Ovary (tissue), 9 donors: Measurements from ENCODE around the gene MROH7. TPM values are rescaled to one million over a fixed set of nuclear protein-coding genes. Genes with fewer than 3 reads are reported as not detected.

Experiments
- DNase-seq, 5 donors: peaks; one replicate each; pipeline ENCODE4 v3.0.0-alpha.2; 2019 to 2020
- H3K27ac ChIP-seq, 2 donors: fragments of 200-600 bp; one replicate each; pipeline versions ENCODE4 v1.5.1 to v1.8.0; 2019 to 2022
- H3K27me3 ChIP-seq: fragments of 200-600 bp; one replicate; pipeline ENCODE4 v1.8.0; 2022
- H3K36me3 ChIP-seq: fragments of 200-600 bp; sonication (generic); one replicate; pipeline ENCODE4 v1.5.1; 2019
- H3K4me1 ChIP-seq: one replicate; pipeline ENCODE4 v1.8.1; 2013; ENCODE audit warnings: mild to moderate bottlenecking, moderate library complexity; ENCODE audit not compliant: insufficient read depth
- H3K4me3 ChIP-seq: fragments of 200-600 bp; sonication (generic); one replicate; pipeline ENCODE4 v1.5.1; 2017
- H3K9me3 ChIP-seq, 2 donors: fragments of 200-600 bp in 1 of 2; sonication (generic) in 1 of 2; one replicate each; pipeline versions ENCODE4 v1.5.1 to v1.8.1; 2013 to 2019; ENCODE audit warnings: mild to moderate bottlenecking in 1 of 2, moderate library complexity in 1 of 2
- EP300 ChIP-seq: sonication (generic); formaldehyde crosslinking; IDR thresholded peaks from one replicate; pipeline ENCODE4 v1.6.1; 2017; ENCODE audit warnings: antibody characterized with exemption
- POLR2A ChIP-seq: fragments of 450-650 bp; IDR thresholded peaks from one replicate; pipeline ENCODE4 v1.6.1; 2017; ENCODE audit warnings: antibody characterized with exemption, mild to moderate bottlenecking, moderate library complexity
- WGBS, 3 donors: extraction: QIAGEN DNeasy Blood & Tissue Kit in 1 of 3; methylation state at CpG; one replicate each; pipeline versions ENCODE4 v1.1.5 to v1.1.7; 2013 to 2017; 5-methylcytosine and 5-hydroxymethylcytosine counted together
- intact Hi-C, 4 donors: fragments of 100-400 bp; cut with DNase I; formaldehyde crosslinking; loops; one replicate each; pipeline versions ENCODE4 v1.11.0 to v1.15.1; 2022 to 2023
- polyA plus RNA-seq, 2 donors: library from polyadenylated mRNA; stranded (reverse); fragments of 200-250 nt in 1 of 2; fragments of 350-450 nt in 1 of 2; fragmentation: Illumina TruSeq in 1 of 2; extraction: RNeasy Lipid Tissue Mini Kit (QIAGEN cat#74804) in 1 of 2; gene quantifications; one replicate each; pipeline ENCODE4 v1.2.3, GENCODE V29; 2013 to 2014
- total RNA-seq, 7 donors: library from RNA; depleted of rRNA in 2 of 7; stranded (reverse); fragments of >200 nt in 2 of 7; fragmentation: NEBNext Ultra II Directional in 3 of 7; extraction: Animal tissue kit (Norgen Biotek cat#: 25700) in 3 of 7; gene quantifications; one replicate each; pipeline versions ENCODE4 v1.1.0 to v1.2.4, GENCODE V29; 2016 to 2023
- TF ChIP-seq, protein P1 (sequence below), 3 donors: fragments of 450-650 bp in 2 of 3; fragments of 200-600 bp in 1 of 3; IDR thresholded peaks; one replicate each; pipeline versions ENCODE4 v1.5.1 to v1.8.0; 2016 to 2022; ENCODE audit warnings: antibody characterized with exemption in 3 of 3, mild to moderate bottlenecking in 1 of 3
- donor health status: DM: no; HTN: no; CAD: no; lungs with moderate emphysema.
- donor health status: DM: no; HTN: no; CAD: no.
- donor health status: Bipolar disorder and iron deficiency.
- donor health status: DM: yes; HTN: yes; CAD: no.
- donor health status: DM: no; HTN: no; CAD: no.
- donor health status: DM: yes; HTN: yes; CAD: no.

The MROH7 gene
- total and polyA plus RNA-seq, 9 donors: 3.1 to 20.9 (median 9.3) TPM

DNA sequence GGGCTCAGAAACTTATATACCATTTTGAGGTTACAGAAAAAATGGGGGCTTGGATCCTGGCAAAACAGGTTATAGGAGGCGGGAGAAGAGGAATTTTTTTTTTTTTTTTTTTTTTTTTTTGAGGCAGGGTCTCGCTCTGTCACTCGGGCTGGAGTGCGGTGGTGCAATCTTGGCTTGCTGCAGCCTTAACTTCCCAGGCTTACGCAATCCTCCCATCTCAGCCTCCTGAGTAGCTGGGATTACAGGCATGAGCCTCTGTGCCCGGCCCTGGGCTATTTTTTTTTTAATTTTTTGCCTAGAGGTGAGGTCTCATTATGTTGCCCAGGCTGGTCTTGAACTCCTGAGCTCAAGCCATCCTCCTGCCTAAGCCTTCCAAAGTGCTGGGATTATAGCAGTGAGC, 24.7 kb downstream of the MROH7 start:
- Histone ChIP-seq H3K36me3 (no peaks in the 10 kb centered on the region), H3K9me3 (no peaks in the 10 kb centered on the region), H3K4me1 (no peaks in the 10 kb centered on the region), H3K27me3 (no peaks in the 10 kb centered on the region), H3K4me3 (no peak overlapping the region), H3K27ac (no peak overlapping the region)
- no peak for DNase-seq
- WGBS, 3 donors: 88 to 96% (median 94%) methylated on average over 6 of the region's 6 CpGs
- intact Hi-C loops: no loop called here
- no peak for TF ChIP-seq EP300
- TF ChIP-seq, protein P1, sequence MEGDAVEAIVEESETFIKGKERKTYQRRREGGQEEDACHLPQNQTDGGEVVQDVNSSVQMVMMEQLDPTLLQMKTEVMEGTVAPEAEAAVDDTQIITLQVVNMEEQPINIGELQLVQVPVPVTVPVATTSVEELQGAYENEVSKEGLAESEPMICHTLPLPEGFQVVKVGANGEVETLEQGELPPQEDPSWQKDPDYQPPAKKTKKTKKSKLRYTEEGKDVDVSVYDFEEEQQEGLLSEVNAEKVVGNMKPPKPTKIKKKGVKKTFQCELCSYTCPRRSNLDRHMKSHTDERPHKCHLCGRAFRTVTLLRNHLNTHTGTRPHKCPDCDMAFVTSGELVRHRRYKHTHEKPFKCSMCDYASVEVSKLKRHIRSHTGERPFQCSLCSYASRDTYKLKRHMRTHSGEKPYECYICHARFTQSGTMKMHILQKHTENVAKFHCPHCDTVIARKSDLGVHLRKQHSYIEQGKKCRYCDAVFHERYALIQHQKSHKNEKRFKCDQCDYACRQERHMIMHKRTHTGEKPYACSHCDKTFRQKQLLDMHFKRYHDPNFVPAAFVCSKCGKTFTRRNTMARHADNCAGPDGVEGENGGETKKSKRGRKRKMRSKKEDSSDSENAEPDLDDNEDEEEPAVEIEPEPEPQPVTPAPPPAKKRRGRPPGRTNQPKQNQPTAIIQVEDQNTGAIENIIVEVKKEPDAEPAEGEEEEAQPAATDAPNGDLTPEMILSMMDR (IDR thresholded peaks at IDR 0.05): no peak
- no peak for TF ChIP-seq POLR2A

DNA sequence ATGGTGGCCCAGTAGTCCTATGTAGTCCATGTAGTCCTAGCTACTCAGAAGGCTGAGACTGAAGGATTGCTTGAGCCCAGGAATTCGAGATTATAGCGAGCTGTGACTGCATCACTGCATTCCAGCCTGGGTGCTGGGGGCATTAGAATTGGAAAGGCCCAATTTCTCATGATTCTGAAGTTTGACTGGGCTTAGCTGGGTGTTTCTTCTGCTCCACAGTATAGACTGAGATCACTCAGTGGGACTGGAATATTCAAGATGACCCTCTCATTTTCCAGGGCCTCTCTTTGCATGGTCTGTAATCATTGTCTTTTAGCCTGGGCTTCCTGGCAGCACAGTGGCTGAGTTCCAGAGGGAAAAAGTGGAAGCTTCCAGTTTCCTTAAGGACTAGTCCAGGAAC, 26.2 kb downstream of the MROH7 start:
- Histone ChIP-seq H3K27ac (no peak overlapping the region), H3K9me3 (no peaks in the 10 kb centered on the region), H3K4me1 (no peaks in the 10 kb centered on the region), H3K4me3 (no peak overlapping the region), H3K36me3 (no peaks in the 10 kb centered on the region), H3K27me3 (no peaks in the 10 kb centered on the region)
- TF ChIP-seq, protein P1 (IDR thresholded peaks at IDR 0.05): no peak
- TF ChIP-seq EP300: no peak
- TF ChIP-seq POLR2A: no peak
- no peak for DNase-seq
- intact Hi-C loops: no loop called here
- 85 to 90% (median 87%) methylated on average over 2 of the region's 2 CpGs for WGBS, 3 donors

DNA sequence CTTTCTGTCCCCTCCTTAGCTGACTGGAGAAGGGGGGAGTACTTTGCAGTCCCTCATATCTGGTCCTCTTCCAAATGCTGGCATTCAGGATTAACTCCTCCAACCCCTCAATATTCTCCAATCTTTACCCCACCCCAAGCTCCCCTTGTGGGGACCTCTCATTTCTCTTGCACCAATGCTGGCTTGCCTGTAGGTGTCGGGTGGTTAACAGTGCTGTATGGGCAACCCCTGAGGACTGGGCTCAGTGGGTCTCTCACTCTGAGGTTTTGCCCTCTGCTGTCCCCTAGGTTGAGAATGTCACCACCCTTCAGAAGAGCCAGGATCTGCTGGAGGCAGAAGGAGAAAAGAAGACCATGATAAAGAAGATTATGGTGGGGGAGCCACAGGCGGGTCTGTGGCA, 27.0 kb downstream of the MROH7 start:
- intact Hi-C loops: no loop called here
- 81 to 91% (median 85%) methylated on average over 2 of the region's 2 CpGs for WGBS, 3 donors
- no peaks in the 10 kb centered on the region for H3K36me3 ChIP-seq

DNA sequence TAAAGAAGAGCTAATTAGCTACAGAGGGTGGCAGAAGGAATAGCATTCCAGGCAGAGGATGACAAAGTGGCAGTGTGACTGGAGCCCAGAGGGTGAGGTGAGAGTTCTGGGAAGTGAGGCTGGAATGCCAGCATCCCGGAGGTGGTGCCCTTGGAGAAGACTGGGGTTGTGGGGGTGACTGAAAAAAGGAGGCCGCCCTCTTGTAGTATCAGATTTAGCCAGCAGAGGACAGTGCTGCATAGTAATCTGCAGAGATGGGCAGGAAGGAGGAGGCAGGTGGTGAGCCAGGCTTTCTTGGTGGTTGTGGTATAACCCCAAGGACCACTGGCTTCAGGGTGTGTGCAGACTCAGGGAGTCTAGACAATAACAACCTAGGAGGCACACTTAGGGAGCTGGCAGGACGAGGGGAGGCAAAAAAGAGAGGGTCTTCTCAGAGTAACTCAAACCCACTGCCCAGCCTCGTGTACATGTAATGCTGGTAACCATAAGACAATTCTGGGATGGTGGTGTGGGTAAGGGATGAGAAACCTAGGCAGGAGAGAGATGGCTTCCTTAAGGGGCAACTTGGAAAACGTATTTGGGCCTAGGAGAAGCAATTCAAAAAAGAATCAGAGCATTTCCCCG, 30.5 kb downstream of the MROH7 start:
- H3K27me3 ChIP-seq: no peaks in the 10 kb centered on the region
- intact Hi-C loops: no loop called here
- no peaks in the 10 kb centered on the region for H3K36me3 ChIP-seq
- no peak overlapping the region for H3K27ac ChIP-seq
- H3K4me1 ChIP-seq: no peaks in the 10 kb centered on the region
- no peak for DNase-seq
- H3K4me3 ChIP-seq: no peak overlapping the region
- 65 to 71% (median 70%) methylated on average over 6 of the region's 6 CpGs for WGBS, 3 donors
- H3K9me3 ChIP-seq: no peaks in the 10 kb centered on the region
- TF ChIP-seq POLR2A (no peak), EP300 (no peak)
- TF ChIP-seq, protein P1 (IDR thresholded peaks at IDR 0.05): no peak

More for the DNA sequence above, 27.0 kb downstream of the MROH7 start:
- TF ChIP-seq POLR2A (no peak), EP300 (no peak)
- TF ChIP-seq, protein P1 (IDR thresholded peaks at IDR 0.05): no peak
- no peaks in the 10 kb centered on the region for H3K4me1 ChIP-seq
- no peak for DNase-seq
- no peak overlapping the region for H3K27ac ChIP-seq
- H3K9me3 ChIP-seq: no peaks in the 10 kb centered on the region
- no peaks in the 10 kb centered on the region for H3K27me3 ChIP-seq
- H3K4me3 ChIP-seq: no peak overlapping the region
